A549 treated with dexamethasone at 1 μM for 4 hours (cell line): ENCODE results near the gene OR6C68. TPM values are rescaled to one million over a fixed set of nuclear protein-coding genes. Genes with fewer than 3 reads are reported as not detected.

ENCODE experiments used
- total RNA-seq: library from RNA; stranded (reverse); fragments of 200-300 nt; extraction: Qiagen RNA extraction; gene quantifications from 5 replicates; pipeline ENCODE4 v1.2.3, GENCODE V29; 2022

The OR6C68 gene
- total RNA-seq: not detected in 5 replicates

GRCh38 chr12:55492078-55492477, at the start of gene OR6C68:
Gene OR6C68, plus strand, starts transcription at chr12:55492378. Its CDS starts 0 bp downstream, at chr12:55492378.

DNA sequence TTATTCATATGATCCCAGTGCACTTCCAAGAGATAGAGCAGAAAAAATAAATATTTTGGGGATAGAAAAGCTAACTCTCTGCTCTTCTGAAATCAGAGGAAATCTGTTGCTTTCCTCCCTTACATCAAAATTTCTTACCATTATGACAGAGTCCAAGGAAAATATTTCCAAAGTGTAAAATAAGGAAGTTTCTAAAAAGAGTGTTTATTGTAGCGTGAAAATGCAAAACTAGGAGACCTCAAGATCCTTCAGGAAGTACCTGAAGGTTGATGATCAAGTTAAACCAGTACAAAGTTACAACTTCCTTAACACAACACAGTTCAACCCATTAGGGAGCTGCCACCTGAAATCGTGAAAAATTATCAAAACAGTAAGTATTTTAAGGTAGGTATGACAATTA, 48.4 kb upstream of the OR6C68 start, which contains the start of gene OR6C2:
Gene OR6C2 (plus strand): TSS at position 301 of the 400 bp plus-strand sequence. CDS start 8,138 bp downstream, outside the sequence.

DNA sequence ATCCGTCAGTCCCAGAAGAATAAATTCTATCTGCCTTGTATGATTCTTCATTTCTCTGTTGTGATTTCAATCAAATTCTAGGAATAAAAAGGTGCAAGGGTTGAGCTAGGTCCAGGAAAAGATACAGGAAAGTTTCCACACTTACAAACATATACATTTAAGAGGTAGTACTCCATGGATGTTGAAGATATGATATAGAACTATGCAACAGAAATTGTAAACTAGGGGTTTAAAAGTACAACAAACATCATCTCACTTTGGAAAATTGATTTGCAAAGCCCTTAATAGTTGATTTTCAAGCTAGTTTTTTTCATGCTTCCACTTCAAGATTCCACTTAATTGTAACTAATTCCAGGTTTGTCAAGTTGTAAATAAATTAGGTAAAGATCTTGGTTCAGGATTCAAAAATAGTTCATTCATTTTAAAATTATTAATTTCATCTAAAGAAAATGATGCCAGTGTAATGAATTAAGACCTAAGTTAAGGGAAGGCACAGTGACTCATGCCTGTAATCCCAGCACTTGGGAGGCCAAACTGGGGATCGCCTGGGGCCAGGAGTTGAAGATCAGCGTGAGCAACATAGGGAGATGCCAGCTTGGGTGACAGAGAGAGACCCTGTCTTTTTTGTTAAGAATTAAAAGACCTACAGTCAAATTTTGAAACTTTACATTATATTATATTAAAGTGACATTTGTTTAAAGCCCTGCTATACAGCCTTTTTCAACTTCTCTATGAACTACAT, 21.9 kb upstream of the OR6C68 start, which contains the start of gene OR6C70:
Gene OR6C70 (minus strand): TSS at position 51 of the 742 bp plus-strand sequence. CDS start 0 bp downstream, at position 51.

Other genes starting within 250 kb of the OR6C68 start
- gene OR6C74, start 247.8 kb upstream of the OR6C68 start, total RNA-seq: not detected in 5 replicates
- not detected in 5 replicates for gene OR6C6, start 195.8 kb upstream of the OR6C68 start, total RNA-seq
- not detected in 5 replicates for gene OR6C1, start 178.0 kb upstream of the OR6C68 start, total RNA-seq
- gene OR6C3, start 161.6 kb upstream of the OR6C68 start, total RNA-seq: not detected in 5 replicates
- gene OR6C75, start 129.4 kb upstream of the OR6C68 start, total RNA-seq: not detected in 5 replicates
- gene OR6C65, start 91.8 kb upstream of the OR6C68 start, total RNA-seq: not detected in 5 replicates
- gene OR6C76, start 66.1 kb upstream of the OR6C68 start, total RNA-seq: not detected in 5 replicates
- not detected in 5 replicates for gene OR6C2, start 48.3 kb upstream of the OR6C68 start, total RNA-seq
- not detected in 5 replicates for gene OR6C70, start 22.2 kb upstream of the OR6C68 start, total RNA-seq
- not detected in 5 replicates for gene OR6C4, start 57.2 kb downstream of the OR6C68 start, total RNA-seq
- not detected in 5 replicates for gene OR2AP1, start 80.1 kb downstream of the OR6C68 start, total RNA-seq
- gene OR10P1, start 144.5 kb downstream of the OR6C68 start, total RNA-seq: not detected in 5 replicates
- gene ITGA7, start 215.5 kb downstream of the OR6C68 start, total RNA-seq: 0.90 to 1.4 TPM (median 0.98 TPM) in 5 replicates
- 120 to 133 TPM (median 131 TPM) in 5 replicates for gene BLOC1S1, start 223.7 kb downstream of the OR6C68 start, total RNA-seq
- 2.1 to 2.8 TPM (median 2.4 TPM) in 5 replicates for gene RDH5, start 228.0 kb downstream of the OR6C68 start, total RNA-seq
- gene CD63, start 236.6 kb downstream of the OR6C68 start, total RNA-seq: 655 to 723 TPM (median 684 TPM) in 5 replicates